IMR-90 (cell line): ENCODE data around the gene NME7.

Experiments
- BHLHE40 ChIP-seq: fragments of 150-350 bp; IDR thresholded peaks from 2 replicates; pipeline ENCODE4 v1.6.1; 2016; ENCODE audit warnings: mild to moderate bottlenecking, low read depth, low read length
- CEBPB ChIP-seq: IDR thresholded peaks from 2 replicates; pipeline ENCODE4 v1.6.1; 2012; ENCODE audit warnings: low read depth, low read length, improper control_type of control experiment
- CHD1 ChIP-seq: IDR thresholded peaks from 2 replicates; pipeline ENCODE4 v1.6.1; 2012; ENCODE audit warnings: low read depth, low read length, improper control_type of control experiment
- FOS ChIP-seq: fragments of 150-350 bp; IDR thresholded peaks from 2 replicates; pipeline ENCODE4 v1.6.1; 2016; ENCODE audit warnings: low read depth, low read length
- MAFK ChIP-seq: IDR thresholded peaks from 2 replicates; pipeline ENCODE4 v1.6.1; 2012; ENCODE audit warnings: low read depth, low read length, improper control_type of control experiment
- NFE2L2 ChIP-seq: fragments of 150-350 bp; IDR thresholded peaks from 2 replicates; pipeline ENCODE4 v1.6.1; 2016; ENCODE audit warnings: low read depth, mild to moderate bottlenecking, low read length
- POLR2A ChIP-seq: IDR thresholded peaks from 2 replicates; pipeline ENCODE4 v1.6.1; 2012; ENCODE audit warnings: mild to moderate bottlenecking, low read depth, low read length
- RAD21 ChIP-seq: IDR thresholded peaks from 2 replicates; pipeline ENCODE4 v1.6.1; 2012; ENCODE audit warnings: low read length, improper control_type of control experiment
- RCOR1 ChIP-seq: IDR thresholded peaks from 2 replicates; pipeline ENCODE4 v1.6.1; 2012; ENCODE audit warnings: mild to moderate bottlenecking, low read length, improper control_type of control experiment; ENCODE audit not compliant: insufficient replicate concordance
- RFX5 ChIP-seq: IDR thresholded peaks from 2 replicates; pipeline ENCODE4 v1.8.0; 2012; ENCODE audit warnings: low read depth, mild to moderate bottlenecking, low read length, moderate library complexity
- SMC3 ChIP-seq: fragments of 150-350 bp; IDR thresholded peaks from 2 replicates; pipeline ENCODE4 v1.6.1; 2016; ENCODE audit warnings: low read depth, mild to moderate bottlenecking, antibody characterized with exemption, low read length, moderate library complexity
- TF ChIP-seq, protein P1 (sequence below): conservative IDR thresholded peaks from 2 replicates; pipeline ENCODE4 v1.5.1; 2012; ENCODE audit warnings: mild to moderate bottlenecking, low read depth, low read length, improper control_type of control experiment
- TF ChIP-seq, protein P2 (sequence below): fragments of 150-350 bp; IDR thresholded peaks from 2 replicates; pipeline ENCODE4 v1.6.1; 2017; ENCODE audit warnings: mild to moderate bottlenecking, antibody characterized with exemption, low read length, low read depth
- TF ChIP-seq, protein P3 (sequence below): fragments of 150-350 bp; IDR thresholded peaks from 2 replicates; pipeline ENCODE4 v1.6.1; 2016; ENCODE audit warnings: low read depth, mild to moderate bottlenecking, low read length, moderate library complexity, borderline replicate concordance

DNA sequence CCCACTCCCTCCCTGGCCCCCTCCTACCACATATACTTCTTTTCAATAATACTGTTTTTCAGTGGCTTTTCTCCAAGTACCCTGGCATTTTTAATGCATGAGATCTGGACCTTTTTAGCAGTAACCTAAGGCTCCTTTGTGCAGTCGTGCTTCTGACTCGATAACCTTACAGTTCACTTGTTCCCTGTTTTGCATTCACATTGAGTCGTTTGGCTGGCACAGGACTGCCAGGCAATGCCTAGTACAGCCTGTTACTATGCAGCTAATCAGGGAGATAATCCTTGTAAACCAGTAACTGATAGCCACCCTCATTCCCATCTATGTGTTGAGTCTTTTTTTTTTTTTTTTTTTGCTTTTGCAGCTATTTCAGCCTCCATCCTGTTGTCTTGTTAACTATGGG lies 257.4 kb downstream of the NME7 start:
- TF ChIP-seq POLR2A = no peak
- TF ChIP-seq, protein P1, sequence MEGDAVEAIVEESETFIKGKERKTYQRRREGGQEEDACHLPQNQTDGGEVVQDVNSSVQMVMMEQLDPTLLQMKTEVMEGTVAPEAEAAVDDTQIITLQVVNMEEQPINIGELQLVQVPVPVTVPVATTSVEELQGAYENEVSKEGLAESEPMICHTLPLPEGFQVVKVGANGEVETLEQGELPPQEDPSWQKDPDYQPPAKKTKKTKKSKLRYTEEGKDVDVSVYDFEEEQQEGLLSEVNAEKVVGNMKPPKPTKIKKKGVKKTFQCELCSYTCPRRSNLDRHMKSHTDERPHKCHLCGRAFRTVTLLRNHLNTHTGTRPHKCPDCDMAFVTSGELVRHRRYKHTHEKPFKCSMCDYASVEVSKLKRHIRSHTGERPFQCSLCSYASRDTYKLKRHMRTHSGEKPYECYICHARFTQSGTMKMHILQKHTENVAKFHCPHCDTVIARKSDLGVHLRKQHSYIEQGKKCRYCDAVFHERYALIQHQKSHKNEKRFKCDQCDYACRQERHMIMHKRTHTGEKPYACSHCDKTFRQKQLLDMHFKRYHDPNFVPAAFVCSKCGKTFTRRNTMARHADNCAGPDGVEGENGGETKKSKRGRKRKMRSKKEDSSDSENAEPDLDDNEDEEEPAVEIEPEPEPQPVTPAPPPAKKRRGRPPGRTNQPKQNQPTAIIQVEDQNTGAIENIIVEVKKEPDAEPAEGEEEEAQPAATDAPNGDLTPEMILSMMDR = no peak
- TF ChIP-seq MAFK = no peak
- TF ChIP-seq, protein P2, sequence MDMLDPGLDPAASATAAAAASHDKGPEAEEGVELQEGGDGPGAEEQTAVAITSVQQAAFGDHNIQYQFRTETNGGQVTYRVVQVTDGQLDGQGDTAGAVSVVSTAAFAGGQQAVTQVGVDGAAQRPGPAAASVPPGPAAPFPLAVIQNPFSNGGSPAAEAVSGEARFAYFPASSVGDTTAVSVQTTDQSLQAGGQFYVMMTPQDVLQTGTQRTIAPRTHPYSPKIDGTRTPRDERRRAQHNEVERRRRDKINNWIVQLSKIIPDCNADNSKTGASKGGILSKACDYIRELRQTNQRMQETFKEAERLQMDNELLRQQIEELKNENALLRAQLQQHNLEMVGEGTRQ = no peak
- TF ChIP-seq RFX5 = no peak
- TF ChIP-seq, protein P3, sequence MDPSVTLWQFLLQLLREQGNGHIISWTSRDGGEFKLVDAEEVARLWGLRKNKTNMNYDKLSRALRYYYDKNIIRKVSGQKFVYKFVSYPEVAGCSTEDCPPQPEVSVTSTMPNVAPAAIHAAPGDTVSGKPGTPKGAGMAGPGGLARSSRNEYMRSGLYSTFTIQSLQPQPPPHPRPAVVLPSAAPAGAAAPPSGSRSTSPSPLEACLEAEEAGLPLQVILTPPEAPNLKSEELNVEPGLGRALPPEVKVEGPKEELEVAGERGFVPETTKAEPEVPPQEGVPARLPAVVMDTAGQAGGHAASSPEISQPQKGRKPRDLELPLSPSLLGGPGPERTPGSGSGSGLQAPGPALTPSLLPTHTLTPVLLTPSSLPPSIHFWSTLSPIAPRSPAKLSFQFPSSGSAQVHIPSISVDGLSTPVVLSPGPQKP = no peak
- no peak for TF ChIP-seq RCOR1
- TF ChIP-seq BHLHE40 = no peak
- no peak for TF ChIP-seq SMC3
- TF ChIP-seq RAD21 = no peak
- TF ChIP-seq FOS = no peak
- no peak for TF ChIP-seq CHD1
- no peak for TF ChIP-seq CEBPB
- no peak for TF ChIP-seq NFE2L2
